Caki2 (cell line): Measurements from ENCODE around the gene ABCC8. TPM values are rescaled to one million over a fixed set of nuclear protein-coding genes. Genes with fewer than 3 reads are reported as not detected.

Experiments used
- DNase-seq: peaks from one replicate; pipeline ENCODE4 v3.0.0-alpha.2; 2015; ENCODE audit warnings: low read depth
- in situ Hi-C: cut with HindIII; loops from 2 replicates; pipeline ENCODE4 v1.10.0; 2016; ENCODE audit warnings: low sequenced_read_pairs, low pct_unique_long_range_greater_than_20kb, mixed read lengths
- total RNA-seq: library from RNA; depleted of rRNA; stranded (reverse); fragments of >200 nt; shearing (Covaris generic); gene quantifications from 2 replicates; pipeline ENCODE4 v1.2.3, GENCODE V29; 2014; ENCODE audit warnings: low replicate concordance; rRNA removed

Gene ABCC8
- not detected in 2 replicates for total RNA-seq

DNA sequence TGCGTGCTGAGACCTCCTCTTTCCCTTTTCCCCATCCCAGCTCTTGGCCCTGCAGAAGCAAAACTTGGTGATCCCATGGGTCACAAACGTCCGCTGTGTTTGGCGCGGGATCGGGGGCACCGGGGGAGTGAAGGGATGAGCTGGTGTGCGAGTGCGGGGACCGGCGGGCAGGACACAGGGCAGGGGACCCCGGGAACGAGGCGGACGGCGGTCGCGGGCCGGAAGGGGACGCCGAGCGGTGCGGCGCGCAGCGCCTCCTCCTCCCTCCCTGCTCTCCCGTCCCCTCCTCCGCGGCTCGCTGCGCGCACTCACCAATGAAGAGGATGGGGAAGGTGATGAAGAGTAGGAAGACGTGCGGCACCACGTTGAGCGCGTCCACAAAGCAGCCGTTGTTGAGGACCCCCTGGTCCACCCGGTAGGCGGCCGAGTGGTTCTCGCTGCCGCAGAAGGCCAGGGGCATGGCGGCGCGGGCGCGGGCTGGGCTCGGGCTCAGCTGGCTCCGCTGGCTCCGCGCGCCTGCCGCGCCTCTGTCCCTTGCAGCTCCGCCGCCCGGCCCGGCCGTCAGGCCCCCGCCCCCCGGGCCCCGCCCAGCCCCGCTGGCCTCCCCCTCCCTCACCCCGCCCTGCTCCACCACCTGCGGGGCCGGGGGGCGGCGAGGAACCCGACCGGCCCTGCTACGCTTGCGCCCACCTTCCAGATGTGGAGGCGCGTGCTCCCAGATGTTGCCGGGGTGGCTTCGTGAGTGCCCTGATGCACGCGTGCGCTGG is at the start of gene ABCC8:
TSS of gene ABCC8 (minus strand) at position 529 of the 767 bp plus-strand sequence. CDS start at position 460, 69 bp downstream.
- DNase-seq = no peak
- in situ Hi-C loops = no loop called here

DNA sequence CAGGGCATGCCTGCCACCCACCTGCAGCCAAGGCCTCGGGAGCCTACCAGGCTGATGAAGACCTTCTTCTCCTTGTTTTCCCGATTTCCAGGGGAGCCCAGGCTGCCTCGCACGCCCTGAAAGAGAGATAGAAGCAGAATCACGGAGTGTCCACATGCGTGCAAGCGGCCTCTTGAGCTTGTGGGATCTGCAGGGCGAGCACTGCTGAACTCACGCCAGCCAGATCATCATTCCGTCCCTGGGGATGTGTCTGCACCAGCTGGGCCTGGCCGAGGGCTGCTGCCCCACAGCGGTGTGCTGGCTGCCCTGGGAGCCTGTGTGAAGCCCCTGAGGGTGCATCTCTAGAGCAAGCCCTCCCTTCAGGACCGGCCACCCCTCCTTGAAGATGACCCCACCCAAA is 49.7 kb upstream of the ABCC8 start:
- in situ Hi-C loops = no loop called here
- DNase-seq = no peak

DNA sequence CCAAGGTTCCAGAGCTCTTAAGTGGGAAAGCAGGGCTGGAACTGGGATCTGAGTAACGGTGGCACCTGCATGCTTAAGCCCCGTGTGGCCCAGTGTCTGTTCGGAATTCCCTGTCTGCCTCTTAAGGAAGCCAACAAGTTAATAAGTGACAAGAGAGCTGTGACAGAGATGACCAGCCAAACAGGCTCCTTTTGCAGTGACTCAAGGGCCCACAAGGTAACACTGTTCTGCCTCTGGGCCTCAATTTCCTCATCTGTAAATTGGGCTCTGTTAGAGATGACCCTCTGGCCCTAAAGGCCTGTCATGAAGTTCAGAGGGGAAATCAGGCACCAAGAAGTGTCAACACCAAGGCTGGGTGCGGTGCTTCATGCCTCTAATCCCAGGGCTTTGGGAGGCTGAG is 48.9 kb upstream of the ABCC8 start:
- peak; percentile 50 for DNase-seq
- in situ Hi-C loops = no loop called here

- in situ Hi-C loops = no loop called here
- DNase-seq = no peak
These were observed 47.6 kb upstream of the ABCC8 start for GRCh38 chr11:17524221-17524620.

DNA sequence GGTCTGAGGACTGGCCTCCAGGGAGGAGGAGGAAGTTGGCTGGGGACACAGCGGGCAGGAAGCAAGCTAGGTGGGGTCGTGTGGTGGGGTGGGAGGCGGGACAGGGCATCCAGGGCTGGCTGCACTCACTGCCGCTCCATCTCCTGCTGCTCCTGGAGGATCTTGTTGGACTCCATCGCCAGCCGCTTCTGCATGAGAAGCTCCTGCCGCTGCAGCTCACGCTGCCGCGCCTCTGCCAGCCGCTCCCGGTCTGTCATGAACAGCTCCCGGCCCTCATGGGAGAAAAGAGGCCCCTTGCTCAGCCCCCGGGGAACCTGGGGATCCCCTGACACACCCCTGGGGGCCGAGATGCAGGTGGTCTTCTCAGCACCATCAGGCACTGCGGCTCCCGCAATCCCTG is 46.0 kb upstream of the ABCC8 start:
- in situ Hi-C loops = no loop called here
- no peak for DNase-seq

- in situ Hi-C loops = no loop called here
- DNase-seq = no peak
These were observed 44.7 kb upstream of the ABCC8 start for GRCh38 chr11:17521106-17521900.

- in situ Hi-C loops = no loop called here
- no peak for DNase-seq
These were observed 42.6 kb upstream of the ABCC8 start for GRCh38 chr11:17519061-17519885.

DNA sequence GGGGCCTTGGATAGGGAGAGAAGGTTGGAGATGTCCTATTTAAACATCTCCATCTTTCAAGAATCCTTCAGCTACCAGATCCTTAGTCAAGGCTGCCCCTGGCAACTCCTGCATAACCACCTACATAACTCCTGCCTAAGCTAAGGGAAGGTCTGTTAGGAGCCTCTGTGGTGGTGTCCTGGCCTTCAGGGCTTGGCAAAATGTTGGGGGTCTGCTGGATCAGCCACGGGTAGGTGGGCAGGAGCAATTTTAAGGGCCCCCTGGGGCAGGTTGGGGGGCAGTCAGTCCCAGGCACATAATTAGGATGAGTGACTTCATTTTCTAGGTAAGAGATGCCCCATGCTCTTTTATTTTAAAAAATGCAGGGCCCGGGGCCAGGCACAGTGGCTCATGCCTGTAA is 41.7 kb upstream of the ABCC8 start:
- no peak for DNase-seq
- in situ Hi-C loops = no loop called here

- in situ Hi-C loops = no loop called here
- no peak for DNase-seq
These were observed 40.5 kb upstream of the ABCC8 start for GRCh38 chr11:17517186-17517585.

DNA sequence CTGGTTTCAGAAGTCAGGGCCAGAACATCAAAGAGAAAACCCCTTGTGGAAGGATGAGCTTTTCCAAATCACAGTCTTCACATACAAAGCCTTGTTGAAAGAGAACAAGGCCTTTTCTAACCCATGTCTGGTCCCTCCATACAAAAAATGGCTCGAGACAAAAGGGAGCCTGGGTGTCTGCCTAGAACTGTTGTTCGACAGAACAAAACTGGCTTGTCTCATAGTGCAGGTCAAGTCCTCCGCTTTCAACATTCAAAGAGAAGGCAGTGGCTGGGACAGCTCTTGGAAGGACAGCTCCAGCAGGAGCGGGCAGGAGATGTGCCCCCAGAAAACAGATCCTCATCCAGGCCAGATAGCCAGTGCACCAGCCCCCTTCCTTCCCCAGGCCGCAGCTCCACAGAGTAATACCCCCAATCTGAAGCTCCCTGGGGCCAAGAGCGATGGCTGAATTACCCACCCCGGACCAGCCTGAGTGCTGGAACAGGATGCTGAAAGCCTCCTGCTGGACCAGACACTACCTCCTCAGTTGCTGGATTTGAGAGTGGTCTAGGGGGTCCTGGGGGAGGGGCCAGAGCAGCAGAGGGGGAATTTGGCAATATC is 40.0 kb upstream of the ABCC8 start:
- DNase-seq = no peak
- in situ Hi-C loops = no loop called here

GRCh38 chr11:17515443-17516176 is 39.0 kb upstream of the ABCC8 start:
- DNase-seq = no peak
- in situ Hi-C loops = no loop called here

GRCh38 chr11:17514476-17514875 is 37.8 kb upstream of the ABCC8 start:
- no peak for DNase-seq
- in situ Hi-C loops = no loop called here

DNA sequence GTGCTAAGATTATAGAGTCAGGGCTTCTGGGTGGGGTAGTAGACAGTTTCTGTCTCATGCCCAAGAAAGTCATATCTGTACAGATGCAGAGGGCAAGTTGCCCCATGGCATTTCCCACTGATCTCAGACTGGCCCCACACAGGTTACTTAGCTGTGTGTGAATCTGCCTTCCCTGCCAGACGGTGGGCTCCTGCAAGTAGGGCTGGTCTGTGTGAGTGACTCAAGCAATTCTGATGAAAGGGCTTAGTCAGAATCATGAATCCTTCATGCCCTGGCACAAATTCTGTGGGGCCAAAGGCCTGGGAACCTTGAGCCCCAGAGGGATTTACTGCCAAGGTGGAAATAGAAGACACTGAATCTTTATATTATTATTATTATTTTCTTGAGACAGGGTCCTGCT is 37.2 kb upstream of the ABCC8 start:
- in situ Hi-C loops = no loop called here
- no peak for DNase-seq

DNA sequence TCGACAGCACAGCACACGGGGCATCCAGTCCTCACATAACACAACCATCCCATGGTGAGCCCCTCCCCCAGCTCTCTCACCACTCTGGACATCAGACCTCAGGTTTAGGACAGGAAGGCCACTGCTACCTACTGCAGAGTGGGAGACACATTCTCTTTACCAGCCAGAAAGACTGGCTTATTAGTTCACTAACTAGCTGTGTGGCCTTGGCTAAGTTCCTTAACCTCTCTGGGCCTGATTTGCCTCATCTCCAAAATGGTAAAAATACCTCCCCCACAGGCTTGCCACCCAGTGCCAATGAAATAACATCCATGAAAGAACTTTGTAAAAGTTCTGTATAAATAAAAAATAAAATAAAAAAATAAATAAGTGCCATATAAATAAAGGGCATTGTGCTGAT is 35.5 kb upstream of the ABCC8 start:
- in situ Hi-C loops = no loop called here
- no peak for DNase-seq

DNA sequence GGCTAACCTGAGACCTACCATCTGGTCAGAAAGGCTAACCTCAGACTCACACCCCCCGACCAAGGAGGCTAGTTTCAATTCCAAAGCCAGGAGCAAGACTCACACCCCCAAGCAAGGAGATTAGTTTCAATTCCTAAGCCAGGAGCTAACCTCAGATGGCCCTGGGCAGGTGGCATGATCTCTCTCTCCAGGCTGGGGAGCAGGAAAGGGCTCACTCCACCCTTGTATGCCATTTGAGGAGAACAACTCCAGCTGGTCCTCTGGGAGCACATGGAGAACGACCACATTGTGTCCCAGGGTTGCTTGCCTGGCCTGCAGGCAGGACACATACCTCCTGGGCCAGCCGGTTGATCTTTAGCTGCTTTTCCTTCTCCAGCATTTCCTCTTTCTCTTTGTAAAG is 34.9 kb upstream of the ABCC8 start:
- in situ Hi-C loops = no loop called here
- DNase-seq = no peak

DNA sequence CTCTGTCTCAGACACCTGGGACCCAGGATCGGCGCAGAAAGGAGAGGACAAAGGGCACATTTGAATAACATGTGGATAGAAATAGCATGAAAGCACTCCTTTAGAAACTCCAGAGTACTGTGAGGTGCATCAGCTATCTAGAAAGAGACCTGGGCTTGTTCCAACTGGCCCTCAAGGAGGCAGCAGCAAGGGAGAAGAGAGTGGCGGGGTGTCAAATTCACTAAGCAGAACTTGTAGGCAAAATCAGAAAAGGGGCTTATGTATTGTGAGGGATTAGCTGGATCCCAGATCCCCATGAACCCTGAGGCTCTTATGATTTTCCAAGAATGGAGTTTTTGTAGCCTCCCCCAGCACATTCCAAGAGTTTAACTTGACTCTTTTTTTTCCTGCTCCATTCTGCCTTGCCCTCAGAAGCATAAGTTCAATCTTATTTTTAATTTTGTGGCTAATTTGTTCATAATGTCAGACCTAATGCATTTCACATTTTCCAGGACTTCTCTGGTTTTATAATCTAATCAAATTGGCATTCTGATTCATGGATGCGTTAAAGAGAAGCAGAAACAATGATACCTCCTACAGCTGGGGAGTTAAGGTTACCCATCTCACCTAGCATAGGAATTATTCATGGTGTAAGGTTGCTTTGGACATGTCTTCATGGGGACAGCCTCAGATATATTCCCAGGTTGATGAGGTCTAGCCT is 34.0 kb upstream of the ABCC8 start:
- no peak for DNase-seq
- in situ Hi-C loops = no loop called here

DNA sequence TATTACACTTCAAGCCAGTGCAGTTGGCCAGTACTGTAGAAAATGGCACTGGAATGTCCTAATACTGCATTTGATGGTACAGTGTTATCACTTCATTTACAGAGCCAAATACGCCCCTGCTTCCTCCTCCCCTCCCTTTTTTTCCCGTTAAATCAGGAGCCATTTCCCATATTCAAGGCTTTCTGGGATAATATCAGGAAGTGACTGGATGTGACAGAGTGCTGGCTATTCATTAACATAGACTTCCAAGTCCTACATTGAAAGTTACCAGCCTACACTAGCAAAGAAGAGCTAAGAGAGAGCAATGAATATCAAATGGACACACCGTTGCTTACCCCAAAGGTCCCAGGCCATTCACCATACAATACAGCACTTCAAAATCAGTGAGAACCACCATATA is 32.1 kb upstream of the ABCC8 start:
- in situ Hi-C loops = no loop called here
- peak; percentile 21 for DNase-seq
